MM.1S (cell line): Measurements from ENCODE around the gene AGPAT2.
A peak's percentile ranks its signal among the peaks of the same experiment; 100 is the strongest.

Experiments
- EZH2 ChIP-seq: fragments of 300-600 bp; sonication (generic); optimal IDR thresholded peaks from 2 replicates; pipeline ENCODE3; 2017; ENCODE audit warnings: low read depth, mild to moderate bottlenecking, antibody characterized with exemption, low read length, mixed read lengths
- EZH2phosphoT487 ChIP-seq: fragments of 300-600 bp; sonication (generic); IDR thresholded peaks from 2 replicates; pipeline ENCODE4 v1.6.1; 2018; ENCODE audit warnings: antibody characterized with exemption, low read length
- TF ChIP-seq, protein P1 (sequence below): fragments of 300-600 bp; sonication (generic); IDR thresholded peaks from 2 replicates; pipeline ENCODE4 v1.5.1; 2016; ENCODE audit warnings: antibody characterized with exemption, low read length, mixed read lengths

DNA sequence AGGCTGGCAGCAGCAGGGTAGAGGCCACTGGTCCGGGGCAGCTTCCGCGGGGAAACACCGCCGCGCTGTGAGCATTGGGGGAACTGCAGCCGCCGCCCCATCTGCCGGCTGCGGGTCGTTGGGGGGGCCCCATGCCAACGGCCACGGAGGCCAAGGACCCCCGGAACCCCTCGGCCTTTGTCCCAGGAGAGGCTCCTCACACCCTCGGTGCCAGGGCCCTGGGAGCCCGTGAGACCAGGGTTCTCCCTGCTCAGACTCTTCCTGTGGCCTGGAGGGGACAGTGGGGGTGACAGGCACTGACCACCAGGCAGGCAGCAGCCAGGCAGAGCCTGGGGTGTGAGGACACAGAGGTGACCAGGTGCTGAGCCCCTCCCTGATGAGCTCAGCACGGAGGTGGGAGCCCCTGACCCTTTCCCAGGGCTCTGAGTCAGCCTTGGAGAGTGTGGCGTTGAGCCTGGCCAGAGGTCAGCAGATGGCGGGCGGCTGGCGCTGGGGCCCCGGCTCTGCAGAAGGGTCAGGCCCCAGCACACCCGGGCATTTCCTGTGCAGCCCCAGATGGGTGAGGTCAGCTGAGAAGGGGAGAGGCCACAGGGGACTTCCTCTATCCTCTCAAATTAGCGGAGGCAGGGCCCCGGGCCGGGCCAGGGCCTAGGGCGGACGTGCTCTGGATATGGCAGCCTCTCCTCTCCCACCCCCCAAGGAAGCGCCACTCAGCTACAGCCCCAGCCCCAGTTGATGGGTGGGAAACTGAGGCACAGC lies 42.5 kb downstream of the AGPAT2 start:
- TF ChIP-seq, protein P1, sequence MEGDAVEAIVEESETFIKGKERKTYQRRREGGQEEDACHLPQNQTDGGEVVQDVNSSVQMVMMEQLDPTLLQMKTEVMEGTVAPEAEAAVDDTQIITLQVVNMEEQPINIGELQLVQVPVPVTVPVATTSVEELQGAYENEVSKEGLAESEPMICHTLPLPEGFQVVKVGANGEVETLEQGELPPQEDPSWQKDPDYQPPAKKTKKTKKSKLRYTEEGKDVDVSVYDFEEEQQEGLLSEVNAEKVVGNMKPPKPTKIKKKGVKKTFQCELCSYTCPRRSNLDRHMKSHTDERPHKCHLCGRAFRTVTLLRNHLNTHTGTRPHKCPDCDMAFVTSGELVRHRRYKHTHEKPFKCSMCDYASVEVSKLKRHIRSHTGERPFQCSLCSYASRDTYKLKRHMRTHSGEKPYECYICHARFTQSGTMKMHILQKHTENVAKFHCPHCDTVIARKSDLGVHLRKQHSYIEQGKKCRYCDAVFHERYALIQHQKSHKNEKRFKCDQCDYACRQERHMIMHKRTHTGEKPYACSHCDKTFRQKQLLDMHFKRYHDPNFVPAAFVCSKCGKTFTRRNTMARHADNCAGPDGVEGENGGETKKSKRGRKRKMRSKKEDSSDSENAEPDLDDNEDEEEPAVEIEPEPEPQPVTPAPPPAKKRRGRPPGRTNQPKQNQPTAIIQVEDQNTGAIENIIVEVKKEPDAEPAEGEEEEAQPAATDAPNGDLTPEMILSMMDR: peak; percentile 79
- no peak for TF ChIP-seq EZH2
- TF ChIP-seq EZH2phosphoT487: no peak
